GM19099 (cell line): ENCODE data around the gene RASGRF1.

Experiments
- POLR2A ChIP-seq: IDR thresholded peaks from 3 replicates; pipeline ENCODE4 v1.6.1; 2011; ENCODE audit warnings: low read depth; ENCODE audit not compliant: insufficient read length; ENCODE audit errors: extremely low read depth

RASGRF1 gene

DNA sequence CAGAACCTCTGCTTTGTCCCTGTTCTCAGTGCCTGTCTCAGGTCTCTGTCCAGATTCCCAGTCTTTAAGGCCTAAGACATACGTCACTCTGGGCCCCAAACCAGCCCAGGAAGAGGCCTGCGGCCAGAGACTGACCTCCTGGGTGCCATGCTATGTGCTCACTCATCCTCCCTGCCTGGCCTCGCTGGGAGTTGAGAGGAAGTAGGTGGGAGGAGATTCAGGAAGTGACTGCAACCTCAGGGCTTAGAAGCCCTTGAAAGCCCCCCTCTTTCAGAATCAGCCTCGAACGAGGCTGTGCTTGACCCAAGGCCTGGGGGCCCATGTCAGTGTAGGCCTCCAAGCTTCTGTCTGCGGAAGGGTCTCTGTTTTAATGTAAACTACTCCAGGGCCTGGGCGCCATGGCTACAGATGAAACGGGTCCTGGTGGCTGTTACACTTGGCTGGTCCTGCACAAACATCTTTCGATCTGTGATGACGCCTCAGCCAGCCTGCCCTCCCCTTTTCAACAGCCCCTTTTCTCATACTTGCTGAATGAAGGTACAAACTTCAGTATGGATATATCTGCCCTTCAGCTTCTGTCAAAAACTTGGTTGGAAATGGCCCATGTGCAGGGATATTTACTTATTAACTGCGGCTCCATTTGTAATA, 11.7 kb downstream of the RASGRF1 start:
- no peak for TF ChIP-seq POLR2A

- no peak for TF ChIP-seq POLR2A
Measured at GRCh38 chr15:79078003-79078402, 12.6 kb downstream of the RASGRF1 start.

DNA sequence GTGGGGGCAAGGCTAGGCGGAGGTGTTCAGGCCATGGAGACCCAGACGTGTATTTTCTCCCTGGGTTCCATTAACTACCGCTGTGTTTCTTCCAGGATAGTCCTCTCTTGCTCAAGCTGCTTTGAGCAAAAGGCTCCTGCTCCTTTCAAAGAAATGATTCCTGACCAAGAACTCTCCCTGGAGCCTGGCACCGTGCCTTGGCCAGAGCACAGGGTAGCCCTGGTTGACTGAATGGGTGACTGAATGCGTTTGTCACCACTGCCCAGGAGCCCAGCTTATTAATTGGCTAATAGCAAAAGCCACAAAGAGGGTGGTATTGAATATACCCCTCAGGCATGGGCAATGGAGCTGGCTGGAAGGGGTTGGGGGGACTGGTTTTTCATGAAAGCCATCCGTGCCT, 13.9 kb downstream of the RASGRF1 start:
- no peak for TF ChIP-seq POLR2A

DNA sequence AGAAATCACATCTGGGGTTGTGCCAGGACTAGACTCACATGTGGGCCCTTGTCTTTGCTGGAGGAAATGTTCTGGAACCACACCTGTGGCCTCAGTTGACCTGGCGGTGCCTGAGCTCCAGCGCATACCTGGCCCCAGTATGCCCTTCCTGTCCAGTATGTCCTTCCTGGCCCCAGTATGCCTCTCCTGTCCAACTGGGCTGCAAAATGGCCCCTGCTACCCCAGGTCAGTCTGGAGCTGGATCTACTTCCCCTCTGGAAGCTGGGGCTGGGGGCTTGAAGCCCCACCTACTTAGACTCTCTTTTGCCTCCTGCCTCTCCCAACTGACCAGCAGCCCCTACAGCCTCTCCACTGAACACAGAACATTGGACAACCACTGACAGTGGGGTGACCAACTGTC, 15.3 kb downstream of the RASGRF1 start:
- TF ChIP-seq POLR2A = no peak

- no peak for TF ChIP-seq POLR2A
Measured at GRCh38 chr15:79073336-79073735, 17.2 kb downstream of the RASGRF1 start.

GRCh38 chr15:79071901-79072300, 18.7 kb downstream of the RASGRF1 start:
- no peak for TF ChIP-seq POLR2A

DNA sequence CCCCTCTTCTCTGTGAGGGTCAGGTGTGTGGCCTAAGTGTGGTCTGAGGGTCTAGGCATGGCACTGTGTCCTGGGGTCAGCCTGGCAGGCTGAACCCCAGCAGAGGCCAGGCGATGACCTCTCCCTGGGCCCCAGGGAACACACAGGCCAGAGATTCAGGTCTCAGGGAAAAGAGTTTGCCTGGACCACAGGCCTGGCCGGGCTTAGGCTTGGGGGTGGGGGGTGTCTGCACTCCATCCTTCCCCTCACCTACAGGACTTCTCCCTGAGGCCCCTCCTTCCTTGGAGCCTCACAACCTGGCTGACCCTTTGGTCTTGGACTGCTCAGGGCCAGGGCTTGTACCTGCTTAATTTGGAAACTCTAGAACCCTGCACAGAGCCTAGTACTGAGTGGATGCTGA, 21.8 kb downstream of the RASGRF1 start:
- TF ChIP-seq POLR2A = no peak

DNA sequence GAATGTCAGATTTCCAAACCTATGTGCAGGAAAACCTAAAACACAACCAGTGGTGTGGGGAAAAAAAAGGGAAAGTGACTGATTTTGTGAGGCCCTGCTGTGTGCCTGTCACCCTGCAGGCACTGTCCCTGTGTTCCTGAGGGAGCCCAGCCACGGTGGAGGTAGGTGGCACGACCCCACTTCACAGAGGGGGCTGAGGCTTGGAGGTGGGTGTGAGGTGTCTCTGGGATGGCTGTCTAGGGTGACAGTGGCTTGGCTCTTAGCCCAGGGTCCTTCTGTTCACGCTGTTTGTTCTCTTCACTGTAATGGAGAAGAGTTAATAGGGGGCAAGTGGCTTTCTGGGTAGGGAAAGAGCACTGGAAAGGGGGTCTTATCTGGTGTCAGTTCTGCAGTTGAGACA, 22.6 kb downstream of the RASGRF1 start:
- TF ChIP-seq POLR2A = no peak

DNA sequence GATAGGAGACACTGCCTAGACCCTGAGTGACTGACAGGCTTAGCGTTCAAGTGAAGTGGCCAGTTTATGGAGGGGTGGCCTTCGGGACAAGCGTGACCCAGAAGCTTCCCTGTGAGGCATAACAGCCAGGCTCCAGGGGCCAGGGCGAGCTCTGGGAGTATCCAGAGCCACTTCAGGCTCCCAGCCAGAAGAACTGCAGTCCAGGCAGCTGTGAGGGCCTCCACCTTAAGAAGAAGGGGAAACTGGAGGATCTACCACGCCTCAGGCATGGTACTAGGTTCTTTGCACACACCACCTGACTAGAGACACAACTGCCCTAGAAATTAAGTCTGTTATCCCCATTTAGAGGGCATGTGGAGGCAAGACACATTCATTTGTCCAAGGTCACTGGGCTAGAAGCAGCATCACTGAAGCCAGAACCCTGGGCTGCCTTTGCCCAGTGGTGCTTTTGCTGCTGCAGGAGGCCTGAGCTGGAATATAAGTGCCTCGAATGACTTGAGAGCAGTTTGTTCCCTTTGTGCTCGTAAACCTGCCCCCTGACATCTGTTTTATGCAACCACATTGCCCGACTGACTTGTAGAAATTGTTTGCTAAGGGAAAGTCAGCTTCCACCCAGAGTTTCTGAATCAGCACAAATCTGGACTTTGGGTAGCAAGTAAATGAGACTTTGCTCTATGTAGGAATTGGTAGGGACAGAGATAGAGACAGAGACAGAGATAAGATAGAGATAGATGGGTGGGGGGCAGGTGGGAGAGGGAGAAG, 23.3 kb downstream of the RASGRF1 start:
- TF ChIP-seq POLR2A = no peak

DNA sequence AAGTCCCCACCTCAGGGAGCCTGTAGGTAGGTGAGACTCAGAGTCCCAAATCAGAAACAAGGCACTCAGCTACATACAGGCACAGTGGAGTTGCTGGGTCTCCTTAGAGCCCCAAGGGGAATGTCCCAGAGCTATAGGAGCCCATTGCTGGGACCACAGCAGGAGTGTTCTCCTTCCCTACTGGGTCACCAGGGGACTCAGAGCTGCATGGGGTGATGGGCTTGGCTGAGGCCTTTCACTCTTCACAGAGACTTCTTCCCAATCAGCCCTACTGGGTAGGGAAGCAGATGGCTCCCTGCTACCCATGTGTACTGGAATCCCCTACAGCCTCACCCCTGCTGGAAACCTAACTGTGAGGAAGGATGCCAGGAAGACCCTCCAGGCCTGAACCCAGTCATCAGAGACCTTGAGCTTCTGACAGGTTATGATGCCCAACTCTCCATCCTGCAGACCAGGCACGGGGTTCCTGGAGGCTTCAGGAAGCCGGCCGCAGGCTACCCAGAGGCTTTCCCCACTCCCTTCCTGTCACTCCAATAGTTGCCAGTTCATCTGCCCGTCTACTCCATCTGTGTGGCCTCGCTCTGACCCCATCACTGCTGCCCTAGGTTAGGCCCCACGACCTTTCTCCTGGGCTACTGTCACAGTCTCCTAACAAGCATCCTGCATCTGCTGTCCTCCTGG, 24.0 kb downstream of the RASGRF1 start:
- no peak for TF ChIP-seq POLR2A

DNA sequence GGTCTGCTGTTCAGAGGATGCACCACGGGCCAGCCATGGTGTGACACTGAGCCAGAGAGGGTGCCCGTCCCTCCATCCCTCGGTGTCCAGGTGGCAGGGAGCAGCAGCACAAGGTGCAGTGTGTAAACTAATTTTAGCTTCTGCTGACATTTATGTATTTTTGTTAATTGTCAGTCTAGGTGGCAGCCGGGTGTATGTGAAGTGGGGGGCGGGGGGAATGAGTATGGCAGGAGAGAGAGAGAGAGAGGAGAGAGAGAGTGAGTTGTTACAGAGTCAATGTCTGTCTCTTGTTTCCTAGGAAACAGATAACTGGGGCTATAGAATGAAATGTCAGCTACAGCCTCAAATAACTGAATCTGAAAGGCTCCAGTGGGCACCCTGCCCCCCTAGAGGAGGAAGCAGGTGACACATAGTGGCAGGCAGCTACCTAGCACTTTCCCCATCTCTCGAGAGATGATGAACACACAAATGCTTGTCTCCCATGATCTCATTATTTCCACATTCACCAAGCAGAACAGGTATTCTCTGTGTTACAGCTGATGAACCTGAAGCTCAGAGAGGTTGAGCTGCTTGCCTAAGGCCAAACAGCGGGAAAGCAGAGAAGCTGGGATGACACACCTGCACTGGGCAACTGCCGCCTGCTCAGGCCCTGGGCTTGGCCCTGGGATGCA, 24.7 kb downstream of the RASGRF1 start:
- no peak for TF ChIP-seq POLR2A

DNA sequence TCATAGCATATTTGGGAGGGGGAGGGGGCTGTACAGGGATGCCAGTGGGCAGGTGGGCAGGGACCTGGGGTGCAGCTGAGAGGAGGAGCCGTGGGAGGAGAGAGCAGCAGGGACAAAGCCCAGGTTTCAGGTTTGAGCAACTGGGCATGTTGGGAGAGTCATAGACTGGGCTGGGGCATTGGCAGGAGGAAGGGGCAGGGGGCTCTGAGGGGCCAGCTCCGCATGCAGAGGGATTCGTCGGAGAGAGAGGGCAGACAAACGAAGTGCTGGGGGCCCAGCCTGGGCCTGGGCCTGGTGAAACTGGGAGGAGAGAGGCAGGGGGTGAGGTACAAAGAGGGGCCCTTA, 25.2 kb downstream of the RASGRF1 start:
- TF ChIP-seq POLR2A = no peak

- TF ChIP-seq POLR2A = no peak
Measured at GRCh38 chr15:79064496-79064895, 26.1 kb downstream of the RASGRF1 start.

- TF ChIP-seq POLR2A = no peak
Measured at GRCh38 chr15:79060175-79060574, 30.4 kb downstream of the RASGRF1 start.

- no peak for TF ChIP-seq POLR2A
Measured at GRCh38 chr15:79059081-79059572, 31.5 kb downstream of the RASGRF1 start.
